Subcutaneous adipose tissue (tissue), 4 donors: ENCODE data around the gene ELF1. TPM values are rescaled to one million over a fixed set of nuclear protein-coding genes. Genes with fewer than 3 reads are reported as not detected.

Experiments
- CTCF ChIP-seq: fragments of 450-650 bp; IDR thresholded peaks from one replicate; pipeline ENCODE4 v1.5.1; 2016; ENCODE audit warnings: low read depth, mild to moderate bottlenecking, control low read depth, antibody characterized with exemption, moderate library complexity
- total RNA-seq, 4 donors: library from RNA; depleted of rRNA; stranded (reverse); fragments of >200 nt; gene quantifications; one replicate each; pipeline ENCODE4 v1.1.0, GENCODE V29; 2016

ELF1 gene
- total RNA-seq, 4 donors from 2014 or later = 68.6 to 109 (median 102) TPM

- TF ChIP-seq CTCF = no peak
These were observed 14.0 kb downstream of the ELF1 start for GRCh38 chr13:41004875-41005693.

GRCh38 chr13:41002606-41003005 lies 16.5 kb downstream of the ELF1 start:
- TF ChIP-seq CTCF = no peak

- TF ChIP-seq CTCF = no peak
These were observed 17.4 kb downstream of the ELF1 start for GRCh38 chr13:41001695-41002094.

- TF ChIP-seq CTCF = no peak
These were observed 19.7 kb downstream of the ELF1 start for GRCh38 chr13:40999416-40999815.

- no peak for TF ChIP-seq CTCF
These were observed 22.6 kb downstream of the ELF1 start for GRCh38 chr13:40996426-40997092.

- TF ChIP-seq CTCF = no peak
These were observed 23.1 kb downstream of the ELF1 start for GRCh38 chr13:40995997-40996396.

- no peak for TF ChIP-seq CTCF
These were observed 24.4 kb downstream of the ELF1 start for GRCh38 chr13:40994581-40995230.
